Panc1 (cell line): ENCODE data around the gene IZUMO1.

Experiments used
- CTCF ChIP-seq: fragments of 450-650 bp; IDR thresholded peaks from 2 replicates; pipeline ENCODE4 v1.5.1; 2017; ENCODE audit warnings: mild to moderate bottlenecking
- POLR2AphosphoS5 ChIP-seq: IDR thresholded peaks from 2 replicates; pipeline ENCODE4 v1.6.1; 2012; ENCODE audit warnings: mild to moderate bottlenecking, low read depth, low read length, moderate library complexity
- REST ChIP-seq, 2 experiments: IDR thresholded peaks; 2 replicates each; pipeline ENCODE4 v1.6.1; 2011 to 2012; ENCODE audit warnings: low read depth in 2 of 2, control low read depth in 1 of 2, low read length in 1 of 2, mild to moderate bottlenecking in 1 of 2, moderate library complexity in 1 of 2; ENCODE audit not compliant: insufficient read depth in 1 of 2

- no peak for TF ChIP-seq CTCF
- no peak for TF ChIP-seq REST (IDR thresholded peaks at IDR 0.05; ENCODE audit: insufficient read depth in 1 of 2, low read depth in 2 of 2, low read length in 1 of 2)
- TF ChIP-seq POLR2AphosphoS5, result no peak
Observed at GRCh38 chr19:48742096-48742495, 4.6 kb downstream of the IZUMO1 start.
